Right lobe of liver (tissue), 6 donors: ENCODE data around the gene DYDC1. TPM values are rescaled to one million over a fixed set of nuclear protein-coding genes. Genes with fewer than 3 reads are reported as not detected.
"Not testable (repeated sequence)": the region's sequence is repeated elsewhere in the genome, so short reads cannot be mapped to it uniquely, and the experiment has no call there.

Experiments used
- ATAC-seq, 4 donors: fragments of 200-7000 bp; cut with Tn5 transposase; one replicate each; pipeline ENCODE4 v1.9.1; 2020; ENCODE audit warnings: mild to moderate bottlenecking in 4 of 4, moderate library complexity in 4 of 4
- DNase-seq, 3 donors: peaks; one replicate each; pipeline ENCODE4 v3.0.0-alpha.2; 2020
- H3K27ac ChIP-seq, 3 donors: fragments of 200-600 bp; one replicate each; pipeline ENCODE4 v1.8.0; 2022
- H3K27me3 ChIP-seq, 2 donors: fragments of 200-600 bp; one replicate each; pipeline ENCODE4 v1.8.0; 2022
- H3K36me3 ChIP-seq, 4 donors: fragments of 200-600 bp; sonication (generic) in 1 of 4; one replicate each; pipeline versions ENCODE4 v1.5.1 to v1.8.0; 2017 to 2022; ENCODE audit warnings: control low read depth in 1 of 4
- H3K4me1 ChIP-seq, 4 donors: fragments of 200-600 bp; sonication (generic) in 1 of 4; one replicate each; pipeline versions ENCODE4 v1.5.1 to v1.8.0; 2017 to 2022; ENCODE audit warnings: control low read depth in 1 of 4
- H3K4me3 ChIP-seq, 3 donors: fragments of 200-600 bp; one replicate each; pipeline ENCODE4 v1.8.0; 2022
- H3K9me3 ChIP-seq, 4 donors: fragments of 200-600 bp; sonication (generic) in 1 of 4; one replicate each; pipeline versions ENCODE4 v1.5.1 to v1.8.0; 2017 to 2022; ENCODE audit warnings: control low read depth in 1 of 4
- POLR2A ChIP-seq: fragments of 450-650 bp; IDR thresholded peaks from one replicate; pipeline ENCODE4 v1.6.1; 2017; ENCODE audit warnings: antibody characterized with exemption, mild to moderate bottlenecking
- WGBS: methylation state at CpG from one replicate; pipeline ENCODE4 v1.1.6; 2018; ENCODE audit warnings: low coverage, low lambda C conversion rate; ENCODE audit not compliant: insufficient coverage; ENCODE audit errors: missing lambda C conversion rate; 5-methylcytosine and 5-hydroxymethylcytosine counted together
- intact Hi-C, 2 donors: fragments of 100-400 bp; cut with DNase I; formaldehyde crosslinking; loops; one replicate each; pipeline versions ENCODE4 v1.11.2 to v1.14.1; 2022
- total RNA-seq, 6 experiments: library from RNA; depleted of rRNA in 2 of 6; stranded (reverse); fragments of >200 nt in 2 of 6; fragmentation: NEBNext Ultra II Directional in 3 of 6; extraction: Animal tissue kit (Norgen Biotek cat#: 25700) in 3 of 6; gene quantifications; one replicate each; pipeline versions ENCODE4 v1.1.0 to v1.2.4, GENCODE V29; 2016 to 2023
- TF ChIP-seq, protein P1 (sequence below), 4 donors: fragments of 200-600 bp in 3 of 4; fragments of 450-650 bp in 1 of 4; IDR thresholded peaks; one replicate each; pipeline versions ENCODE4 v1.5.1 to v1.8.0; 2016 to 2022; ENCODE audit warnings: antibody characterized with exemption in 4 of 4, mild to moderate bottlenecking in 2 of 4
- donor health status: DM: no; HTN: yes; CAD: no.
- donor health status: DM: no; HTN: no; CAD: no.
- donor health status: DM: no; HTN: no; CAD: no.
- donor health status: DM: no; HTN: yes; CAD: no.
- donor health status: DM: no; HTN: yes; CAD: no.

Gene DYDC1
- total RNA-seq, 6 experiments from 2014 or later, result not detected

DNA sequence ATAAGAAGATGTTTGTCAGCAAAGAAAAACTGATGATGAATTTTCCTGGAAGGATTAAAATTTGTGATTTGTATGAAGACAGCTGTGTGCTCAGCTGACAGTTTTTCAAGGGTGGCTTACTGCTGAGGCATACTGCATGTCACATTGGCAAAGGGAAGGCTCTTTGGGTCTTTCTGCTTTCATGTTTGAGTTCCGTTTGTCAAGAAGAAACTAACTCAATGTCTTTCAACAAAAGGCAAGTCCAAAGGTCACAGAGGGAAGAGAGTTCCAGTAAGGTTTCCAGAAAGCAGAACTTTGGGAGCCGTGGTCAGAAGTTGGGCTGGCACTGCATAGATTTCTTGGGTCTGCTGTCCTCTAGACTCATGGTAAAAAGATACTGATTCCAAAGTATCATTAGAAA is 16.9 kb upstream of the DYDC1 start:
- Histone ChIP-seq H3K27me3 (no peaks in the 10 kb centered on the region), H3K4me3 (no peak overlapping the region), H3K9me3 (no peaks in the 10 kb centered on the region), H3K27ac (no peak overlapping the region), H3K36me3 (no peaks in the 10 kb centered on the region), H3K4me1 (peaks cover 0 to 2% (median 0%) of the 10 kb centered on the region in 4 donors)
- 44% methylated on average over 2 of the region's 2 CpGs for WGBS
- intact Hi-C loops, result no loop called here
- TF ChIP-seq POLR2A, result no peak
- TF ChIP-seq, protein P1, sequence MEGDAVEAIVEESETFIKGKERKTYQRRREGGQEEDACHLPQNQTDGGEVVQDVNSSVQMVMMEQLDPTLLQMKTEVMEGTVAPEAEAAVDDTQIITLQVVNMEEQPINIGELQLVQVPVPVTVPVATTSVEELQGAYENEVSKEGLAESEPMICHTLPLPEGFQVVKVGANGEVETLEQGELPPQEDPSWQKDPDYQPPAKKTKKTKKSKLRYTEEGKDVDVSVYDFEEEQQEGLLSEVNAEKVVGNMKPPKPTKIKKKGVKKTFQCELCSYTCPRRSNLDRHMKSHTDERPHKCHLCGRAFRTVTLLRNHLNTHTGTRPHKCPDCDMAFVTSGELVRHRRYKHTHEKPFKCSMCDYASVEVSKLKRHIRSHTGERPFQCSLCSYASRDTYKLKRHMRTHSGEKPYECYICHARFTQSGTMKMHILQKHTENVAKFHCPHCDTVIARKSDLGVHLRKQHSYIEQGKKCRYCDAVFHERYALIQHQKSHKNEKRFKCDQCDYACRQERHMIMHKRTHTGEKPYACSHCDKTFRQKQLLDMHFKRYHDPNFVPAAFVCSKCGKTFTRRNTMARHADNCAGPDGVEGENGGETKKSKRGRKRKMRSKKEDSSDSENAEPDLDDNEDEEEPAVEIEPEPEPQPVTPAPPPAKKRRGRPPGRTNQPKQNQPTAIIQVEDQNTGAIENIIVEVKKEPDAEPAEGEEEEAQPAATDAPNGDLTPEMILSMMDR (IDR thresholded peaks at IDR 0.05), result no peak
- peak in 3 of 4 donors; percentile 22 to 41 (median 28) for ATAC-seq
- no peak for DNase-seq

DNA sequence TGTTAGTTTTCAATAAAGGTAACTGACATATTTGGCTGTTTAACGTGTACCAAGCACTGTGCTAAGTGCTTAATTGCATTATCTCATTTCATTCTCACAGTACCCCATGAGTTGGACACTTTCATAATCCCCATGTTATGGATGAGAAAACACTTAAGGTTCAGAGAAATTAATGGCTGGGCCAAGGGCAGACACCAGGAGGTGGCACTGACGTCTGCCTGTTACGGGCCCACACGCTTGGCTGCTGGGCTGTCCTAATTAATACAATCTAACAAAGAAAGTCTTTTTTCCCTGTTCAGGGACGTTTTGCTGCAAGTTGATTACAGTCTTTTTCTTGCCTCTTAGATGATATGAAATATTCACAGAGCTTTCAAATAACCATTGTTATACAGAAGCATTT is 16.1 kb upstream of the DYDC1 start:
- Histone ChIP-seq H3K36me3 (no peaks in the 10 kb centered on the region), H3K4me1 (no peaks in the 10 kb centered on the region), H3K27ac (no peak overlapping the region), H3K27me3 (no peaks in the 10 kb centered on the region), H3K4me3 (no peak overlapping the region), H3K9me3 (no peaks in the 10 kb centered on the region)
- no peak for ATAC-seq
- no peak for TF ChIP-seq POLR2A
- TF ChIP-seq, protein P1 (IDR thresholded peaks at IDR 0.05), result no peak
- no peak for DNase-seq
- WGBS, result 81% methylated on average over 4 of the region's 5 CpGs
- intact Hi-C loops, result no loop called here

DNA sequence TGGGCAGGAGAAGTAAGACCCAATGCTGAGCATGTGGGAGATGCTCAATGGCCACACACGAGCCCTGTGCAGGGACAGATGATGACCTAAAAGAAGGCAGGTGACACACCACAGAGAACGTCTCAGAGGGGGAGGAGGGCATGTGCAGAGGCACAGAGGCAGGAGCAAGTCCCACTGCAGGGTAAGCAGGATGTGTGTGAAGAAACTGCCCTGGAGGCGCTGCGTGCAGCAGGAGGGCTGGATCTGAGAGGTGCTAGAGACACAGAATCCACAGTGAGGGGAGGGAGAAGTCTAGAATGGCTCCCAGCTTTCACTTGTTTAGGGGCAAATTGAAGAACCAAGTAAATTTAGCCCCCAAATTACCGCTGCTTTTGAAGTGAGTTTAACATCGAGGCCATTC is 14.9 kb upstream of the DYDC1 start:
- no peaks in the 10 kb centered on the region for H3K36me3 ChIP-seq

DNA sequence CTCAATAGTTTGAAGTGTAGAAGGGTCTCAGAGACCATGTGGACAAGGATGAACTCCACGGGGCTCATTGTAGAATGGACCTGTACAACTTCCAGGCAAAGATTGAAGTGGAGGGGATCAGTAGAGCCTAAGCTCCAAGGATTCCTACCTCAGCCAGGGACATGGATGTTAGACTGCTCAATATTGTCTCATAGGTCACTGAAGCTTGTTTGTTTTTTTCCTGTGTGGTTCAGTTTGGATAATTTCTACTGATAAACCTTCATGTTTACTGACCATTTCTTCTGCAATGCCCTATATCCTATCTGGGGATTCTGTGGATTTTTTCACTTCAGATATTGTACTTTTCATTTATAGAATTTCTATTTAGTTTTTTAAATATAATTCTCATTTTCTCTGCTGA is 9.0 kb upstream of the DYDC1 start:
- no peaks in the 10 kb centered on the region for H3K9me3 ChIP-seq
- 0% methylated on average over 1 of the region's 1 CpG for WGBS
- DNase-seq, result no peak
- H3K27me3 ChIP-seq, result no peaks in the 10 kb centered on the region
- intact Hi-C loops, result no loop called here
- TF ChIP-seq, protein P1 (IDR thresholded peaks at IDR 0.05), result no peak
- no peak for TF ChIP-seq POLR2A
- H3K4me1 ChIP-seq, result peaks cover 0 to 6% (median 2%) of the 10 kb centered on the region in 4 donors
- H3K4me3 ChIP-seq, result no peak overlapping the region
- ATAC-seq, result peak; percentile 70 to 80 (median 76)
- no peaks in the 10 kb centered on the region for H3K36me3 ChIP-seq
- no peak overlapping the region for H3K27ac ChIP-seq

More for the DNA sequence above, 14.9 kb upstream of the DYDC1 start:
- H3K27ac ChIP-seq, result no peak overlapping the region
- H3K4me1 ChIP-seq, result no peaks in the 10 kb centered on the region
- no peak for TF ChIP-seq POLR2A
- TF ChIP-seq, protein P1 (IDR thresholded peaks at IDR 0.05), result no peak
- H3K27me3 ChIP-seq, result no peaks in the 10 kb centered on the region
- ATAC-seq (no peak), DNase-seq (no peak)
- H3K4me3 ChIP-seq, result no peak overlapping the region
- WGBS, result 50% methylated on average over 3 of the region's 6 CpGs
- H3K9me3 ChIP-seq, result no peaks in the 10 kb centered on the region
- intact Hi-C loops, result no loop called here

DNA sequence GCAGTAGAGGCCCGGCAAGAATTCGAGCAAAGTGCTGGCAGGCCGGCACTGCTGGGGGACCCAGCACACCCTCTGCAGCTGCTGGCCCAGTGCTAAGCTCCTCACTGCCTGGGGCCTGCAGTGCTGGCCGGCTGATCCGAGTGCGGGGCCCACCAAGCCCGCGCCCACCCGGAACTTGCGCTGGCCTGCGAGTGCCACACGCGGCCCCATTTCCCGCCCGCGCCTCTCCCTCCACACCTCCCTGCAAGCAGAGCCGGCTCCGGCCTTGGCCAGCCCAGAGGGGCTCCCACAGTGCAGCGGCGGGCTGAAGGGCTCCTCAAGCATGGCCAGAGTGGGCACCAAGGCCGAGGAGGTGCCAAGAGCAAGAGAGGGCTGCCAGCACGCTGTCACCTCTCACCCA is 3.1 kb upstream of the DYDC1 start:
- DNase-seq (no peak), ATAC-seq (no peak)
- Histone ChIP-seq H3K27me3 (no peaks in the 10 kb centered on the region), H3K4me3 (no peak overlapping the region), H3K4me1 (no peaks in the 10 kb centered on the region), H3K36me3 (no peaks in the 10 kb centered on the region), H3K27ac (no peak overlapping the region), H3K9me3 (no peaks in the 10 kb centered on the region)
- TF ChIP-seq, protein P1 (IDR thresholded peaks at IDR 0.05), result no peak
- no peak for TF ChIP-seq POLR2A
- intact Hi-C loops, result no loop called here
- no CpG with 5 or more reads among the region's 22 CpGs for WGBS

DNA sequence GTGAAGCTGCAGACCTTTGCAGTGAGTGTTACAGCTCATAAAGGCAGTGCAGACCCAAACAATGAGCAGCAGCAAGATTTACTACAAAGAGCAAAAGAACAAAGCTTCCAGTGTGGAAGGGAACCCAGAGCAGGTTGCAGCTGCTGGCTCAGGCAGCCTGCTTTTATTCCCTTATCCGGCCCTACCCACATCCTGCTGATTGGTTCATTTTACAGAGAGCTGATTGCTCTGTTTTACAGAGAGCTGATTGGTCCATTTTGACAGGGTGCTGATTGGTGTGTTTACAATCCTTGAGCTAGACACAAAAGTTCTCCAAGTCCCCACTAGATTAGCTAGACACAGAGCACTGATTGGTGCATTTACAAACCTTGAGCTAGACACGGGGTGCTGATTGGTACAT is 2.4 kb upstream of the DYDC1 start:
- H3K27ac ChIP-seq, intact Hi-C loops, ATAC-seq, H3K9me3 ChIP-seq, H3K36me3 ChIP-seq, H3K4me1 ChIP-seq, DNase-seq, H3K27me3 ChIP-seq, H3K4me3 ChIP-seq: not testable (repeated sequence)
- WGBS, result 0% methylated on average over 1 of the region's 2 CpGs
